ENCODE measurements around the gene PI3.
"Not testable (repeated sequence)": the region's sequence is repeated elsewhere in the genome, so short reads cannot be mapped to it uniquely, and the experiment has no call there.

Gene PI3

DNA sequence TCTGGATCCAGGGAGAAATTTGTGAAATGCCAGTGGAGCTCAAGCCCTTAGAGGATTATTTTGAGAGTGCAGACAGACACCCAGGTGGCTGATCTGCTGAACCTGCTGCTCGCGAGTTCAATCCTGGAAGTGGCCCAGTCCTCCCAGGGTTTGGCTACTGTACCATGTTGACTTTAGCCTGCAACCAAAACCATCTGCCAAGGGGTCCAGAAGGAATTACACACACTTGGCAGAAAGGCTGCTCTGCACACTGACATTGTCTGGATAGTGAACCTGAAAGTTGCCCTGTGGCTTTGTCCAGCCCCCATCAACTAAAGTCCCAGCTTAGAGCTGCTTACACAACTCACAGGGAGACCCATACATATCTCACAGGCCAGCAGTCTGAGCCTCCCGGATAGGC lies 21.6 kb upstream of the PI3 start:
- H4K8ac ChIP-seq (ENCODE audit: low read length): no peak overlapping the region
- H3K4me1 ChIP-seq (ENCODE audit: control insufficient read depth, insufficient read depth, low read depth, low read length): no peaks in the 10 kb centered on the region
- H2AFZ ChIP-seq (ENCODE audit: low read depth, low read length): no peak overlapping the region
- H3K4me2 ChIP-seq (ENCODE audit: low read length, poor library complexity, severe bottlenecking): no peak overlapping the region
- no peak overlapping the region for H2AK5ac ChIP-seq (ENCODE audit: low read length, severe bottlenecking)
- no peak overlapping the region for H3K4ac ChIP-seq (ENCODE audit: low read depth in 1 of 2, low read length in 2 of 2)
- 87% methylated on average over 3 of the region's 3 CpGs for WGBS
- H3K27ac ChIP-seq (ENCODE audit: low read length, poor library complexity, severe bottlenecking): no peak overlapping the region
- H3K9ac ChIP-seq (ENCODE audit: low read length): no peak overlapping the region
- no peak overlapping the region for H2BK15ac ChIP-seq (ENCODE audit: low read depth, poor library complexity, severe bottlenecking)
- no peak overlapping the region for H3K4me3 ChIP-seq (ENCODE audit: insufficient read depth in 1 of 2, low read depth in 1 of 2, low read length in 2 of 2)
- H2BK12ac ChIP-seq (ENCODE audit: low read length in 2 of 2): no peak overlapping the region
- no peak overlapping the region for H3K18ac ChIP-seq (ENCODE audit: low read depth in 1 of 2, low read length in 2 of 2)
- H3K23ac ChIP-seq (ENCODE audit: low read length in 2 of 2): no peak overlapping the region
- no peak overlapping the region for H2BK120ac ChIP-seq (ENCODE audit: low read depth, low read length)
- H3K27me3 ChIP-seq (ENCODE audit: control insufficient read depth in 1 of 2, insufficient read depth in 1 of 2, low read length in 2 of 2): peaks cover 39% of the 10 kb centered on the region in 2 experiments
- no peak overlapping the region for H3K14ac ChIP-seq (ENCODE audit: low read length in 2 of 2)
- H3K79me1 ChIP-seq (replicated peaks; ENCODE audit: low read length, poor library complexity, severe bottlenecking): no peaks in the 10 kb centered on the region
- no peak overlapping the region for H2BK5ac ChIP-seq (ENCODE audit: low read depth, low read length, poor library complexity, severe bottlenecking)
- H3K9me3 ChIP-seq (ENCODE audit: control insufficient read depth, low read length): no peaks in the 10 kb centered on the region
- no peak overlapping the region for H4K91ac ChIP-seq (ENCODE audit: low read length)
- H3K36me3 ChIP-seq (ENCODE audit: control insufficient read depth in 1 of 2, insufficient read depth in 2 of 2, low read depth in 1 of 2, low read length in 2 of 2): no peaks in the 10 kb centered on the region
- no peak for DNase-seq

DNA sequence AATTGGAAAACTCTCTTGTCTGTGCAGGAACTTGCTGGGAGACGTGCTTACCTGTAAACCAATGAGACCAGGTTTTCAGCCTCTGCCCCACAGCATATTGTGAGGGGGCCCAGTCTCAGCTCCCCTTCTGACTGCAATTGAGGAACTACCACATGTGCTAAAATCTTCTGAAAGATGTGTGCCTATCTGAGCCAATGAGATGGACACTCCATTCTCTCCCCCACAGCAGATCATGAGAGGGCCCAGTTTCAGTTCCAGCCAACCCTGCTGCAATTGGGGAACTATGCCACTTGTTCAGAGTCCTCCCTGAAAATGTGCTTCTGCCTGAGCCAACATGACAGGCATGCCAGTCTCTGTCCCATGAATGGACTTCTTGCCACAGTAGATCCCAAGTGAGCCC lies 20.9 kb upstream of the PI3 start:
- Histone ChIP-seq H2AFZ (ENCODE audit: low read depth, low read length) (no peak overlapping the region), H3K9ac (ENCODE audit: low read length) (no peak overlapping the region), H3K4me2 (ENCODE audit: low read length, poor library complexity, severe bottlenecking) (no peak overlapping the region), H2AK5ac (ENCODE audit: low read length, severe bottlenecking) (no peak overlapping the region), H3K27me3 (ENCODE audit: control insufficient read depth in 1 of 2, insufficient read depth in 1 of 2, low read length in 2 of 2) (peaks cover 33 to 36% of the 10 kb centered on the region in 2 experiments), H4K91ac (ENCODE audit: low read length) (no peak overlapping the region), H2BK5ac (ENCODE audit: low read depth, low read length, poor library complexity, severe bottlenecking) (no peak overlapping the region), H3K4ac (ENCODE audit: low read depth in 1 of 2, low read length in 2 of 2) (no peak overlapping the region), H3K23ac (ENCODE audit: low read length in 2 of 2) (no peak overlapping the region), H2BK15ac (ENCODE audit: low read depth, poor library complexity, severe bottlenecking) (no peak overlapping the region), H3K36me3 (ENCODE audit: control insufficient read depth in 1 of 2, insufficient read depth in 2 of 2, low read depth in 1 of 2, low read length in 2 of 2) (no peaks in the 10 kb centered on the region), H3K4me3 (ENCODE audit: insufficient read depth in 1 of 2, low read depth in 1 of 2, low read length in 2 of 2) (no peak overlapping the region), H3K14ac (ENCODE audit: low read length in 2 of 2) (no peak overlapping the region), H3K79me1 (replicated peaks; ENCODE audit: low read length, poor library complexity, severe bottlenecking) (no peaks in the 10 kb centered on the region), H4K8ac (ENCODE audit: low read length) (no peak overlapping the region), H2BK120ac (ENCODE audit: low read depth, low read length) (no peak overlapping the region), H2BK12ac (ENCODE audit: low read length in 2 of 2) (no peak overlapping the region), H3K27ac (ENCODE audit: low read length, poor library complexity, severe bottlenecking) (no peak overlapping the region), H3K9me3 (ENCODE audit: control insufficient read depth, low read length) (no peaks in the 10 kb centered on the region), H3K18ac (ENCODE audit: low read depth in 1 of 2, low read length in 2 of 2) (no peak overlapping the region), H3K4me1 (ENCODE audit: control insufficient read depth, insufficient read depth, low read depth, low read length) (no peaks in the 10 kb centered on the region)
- DNase-seq: no peak
- 70% methylated on average over 1 of the region's 1 CpG for WGBS

DNA sequence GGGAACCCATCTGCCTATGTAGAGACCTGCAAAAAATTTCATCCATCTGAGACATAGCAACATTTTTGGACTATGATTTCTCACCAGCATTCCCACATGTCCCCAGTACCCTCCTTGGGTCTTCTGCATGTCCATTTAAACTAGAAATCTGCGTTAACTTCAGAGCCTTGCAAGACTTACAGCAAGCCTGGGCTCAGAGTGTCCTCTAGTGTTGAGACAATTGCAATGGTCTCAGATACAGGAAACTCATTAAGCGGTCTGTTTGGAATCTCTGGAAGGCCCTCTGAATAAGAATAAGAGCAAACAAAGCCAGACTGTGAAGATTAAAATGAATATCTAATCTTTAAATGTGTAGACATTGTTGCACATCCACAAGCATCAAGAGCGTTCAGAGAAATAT lies 20.5 kb upstream of the PI3 start:
- Histone ChIP-seq H3K79me1 (replicated peaks; ENCODE audit: low read length, poor library complexity, severe bottlenecking) (no peaks in the 10 kb centered on the region), H3K4ac (ENCODE audit: low read depth in 1 of 2, low read length in 2 of 2) (no peak overlapping the region), H2AK5ac (ENCODE audit: low read length, severe bottlenecking) (no peak overlapping the region), H3K9me3 (ENCODE audit: control insufficient read depth, low read length) (peaks cover 3% of the 10 kb centered on the region), H2BK120ac (ENCODE audit: low read depth, low read length) (no peak overlapping the region), H3K23ac (ENCODE audit: low read length in 2 of 2) (no peak overlapping the region), H3K36me3 (ENCODE audit: control insufficient read depth in 1 of 2, insufficient read depth in 2 of 2, low read depth in 1 of 2, low read length in 2 of 2) (no peaks in the 10 kb centered on the region), H3K27me3 (ENCODE audit: control insufficient read depth in 1 of 2, insufficient read depth in 1 of 2, low read length in 2 of 2) (peaks cover 29 to 32% of the 10 kb centered on the region in 2 experiments), H4K8ac (ENCODE audit: low read length) (no peak overlapping the region), H4K91ac (ENCODE audit: low read length) (no peak overlapping the region), H2AFZ (ENCODE audit: low read depth, low read length) (no peak overlapping the region), H2BK15ac (ENCODE audit: low read depth, poor library complexity, severe bottlenecking) (no peak overlapping the region), H3K27ac (ENCODE audit: low read length, poor library complexity, severe bottlenecking) (no peak overlapping the region), H3K4me1 (ENCODE audit: control insufficient read depth, insufficient read depth, low read depth, low read length) (no peaks in the 10 kb centered on the region), H2BK5ac (ENCODE audit: low read depth, low read length, poor library complexity, severe bottlenecking) (no peak overlapping the region), H3K4me3 (ENCODE audit: insufficient read depth in 1 of 2, low read depth in 1 of 2, low read length in 2 of 2) (no peak overlapping the region), H2BK12ac (ENCODE audit: low read length in 2 of 2) (no peak overlapping the region), H3K18ac (ENCODE audit: low read depth in 1 of 2, low read length in 2 of 2) (no peak overlapping the region), H3K4me2 (ENCODE audit: low read length, poor library complexity, severe bottlenecking) (no peak overlapping the region), H3K14ac (ENCODE audit: low read length in 2 of 2) (no peak overlapping the region), H3K9ac (ENCODE audit: low read length) (no peak overlapping the region)
- 61% methylated on average over 2 of the region's 3 CpGs for WGBS
- no peak for DNase-seq

GRCh38 chr20:45154794-45155193 lies 19.9 kb upstream of the PI3 start:
- 100% methylated on average over 1 of the region's 1 CpG for WGBS
- H3K4me1 ChIP-seq (ENCODE audit: control insufficient read depth, insufficient read depth, low read depth, low read length); H3K36me3 ChIP-seq (ENCODE audit: control insufficient read depth in 1 of 2, insufficient read depth in 2 of 2, low read depth in 1 of 2, low read length in 2 of 2); DNase-seq; H3K27ac ChIP-seq (ENCODE audit: low read length, poor library complexity, severe bottlenecking); H3K9me3 ChIP-seq (ENCODE audit: control insufficient read depth, low read length); H3K23ac ChIP-seq (ENCODE audit: low read length in 2 of 2); H2BK12ac ChIP-seq (ENCODE audit: low read length in 2 of 2); H4K91ac ChIP-seq (ENCODE audit: low read length); H3K9ac ChIP-seq (ENCODE audit: low read length); H3K79me1 ChIP-seq (replicated peaks; ENCODE audit: low read length, poor library complexity, severe bottlenecking); H2BK15ac ChIP-seq (ENCODE audit: low read depth, poor library complexity, severe bottlenecking); H2BK5ac ChIP-seq (ENCODE audit: low read depth, low read length, poor library complexity, severe bottlenecking); H4K8ac ChIP-seq (ENCODE audit: low read length); H3K4me3 ChIP-seq (ENCODE audit: insufficient read depth in 1 of 2, low read depth in 1 of 2, low read length in 2 of 2); H2AFZ ChIP-seq (ENCODE audit: low read depth, low read length); H2AK5ac ChIP-seq (ENCODE audit: low read length, severe bottlenecking); H3K4me2 ChIP-seq (ENCODE audit: low read length, poor library complexity, severe bottlenecking); H3K4ac ChIP-seq (ENCODE audit: low read depth in 1 of 2, low read length in 2 of 2); H2BK120ac ChIP-seq (ENCODE audit: low read depth, low read length); H3K18ac ChIP-seq (ENCODE audit: low read depth in 1 of 2, low read length in 2 of 2); H3K14ac ChIP-seq (ENCODE audit: low read length in 2 of 2): not testable (repeated sequence)
- H3K27me3 ChIP-seq (ENCODE audit: control insufficient read depth in 1 of 2, insufficient read depth in 1 of 2, low read length in 2 of 2): peaks cover 23 to 26% of the 10 kb centered on the region in 2 experiments

Data from mesenchymal stem cell (in vitro differentiated cells and primary cell).